A549 (cell line): Measurements from ENCODE around the gene STARD9.

Source experiments
- BCL3 ChIP-seq: fragments of >200 bp; sonication (Bioruptor Twin); formaldehyde crosslinking; IDR thresholded peaks from 3 replicates; pipeline ENCODE4 v1.6.1; 2016
- CTCF ChIP-seq: fragments of >200 bp; sonication (Bioruptor Twin); formaldehyde crosslinking; IDR thresholded peaks from 3 replicates; pipeline ENCODE4 v1.5.1; 2016
- E2F6 ChIP-seq: IDR thresholded peaks from 2 replicates; pipeline ENCODE4 v1.6.1; 2012; ENCODE audit warnings: low read depth, borderline replicate concordance
- POLR2A ChIP-seq: IDR thresholded peaks from 2 replicates; pipeline ENCODE4 v1.6.1; 2012; ENCODE audit warnings: mild to moderate bottlenecking, low read length
- POLR2AphosphoS2 ChIP-seq: conservative IDR thresholded peaks from 2 replicates; pipeline ENCODE4 v1.6.1; 2012; ENCODE audit warnings: low read length, improper control_type of control experiment, inconsistent platforms

GRCh38 chr15:42628761-42629160, 53.4 kb downstream of the STARD9 start:
- TF ChIP-seq POLR2A = no peak
- no peak for TF ChIP-seq E2F6
- no peak for TF ChIP-seq POLR2AphosphoS2
- TF ChIP-seq CTCF = no peak
- TF ChIP-seq BCL3 = no peak
